ENCODE data around the gene KAT6B. TPM values are rescaled to one million over a fixed set of nuclear protein-coding genes. Genes with fewer than 3 reads are reported as not detected.

Gene KAT6B
- total and polyA plus RNA-seq, 2 of the 8 experiments (the other 6 are each of a cell fraction or from before 2014, with no cell fraction given): 7.3 to 30.8 TPM

DNA sequence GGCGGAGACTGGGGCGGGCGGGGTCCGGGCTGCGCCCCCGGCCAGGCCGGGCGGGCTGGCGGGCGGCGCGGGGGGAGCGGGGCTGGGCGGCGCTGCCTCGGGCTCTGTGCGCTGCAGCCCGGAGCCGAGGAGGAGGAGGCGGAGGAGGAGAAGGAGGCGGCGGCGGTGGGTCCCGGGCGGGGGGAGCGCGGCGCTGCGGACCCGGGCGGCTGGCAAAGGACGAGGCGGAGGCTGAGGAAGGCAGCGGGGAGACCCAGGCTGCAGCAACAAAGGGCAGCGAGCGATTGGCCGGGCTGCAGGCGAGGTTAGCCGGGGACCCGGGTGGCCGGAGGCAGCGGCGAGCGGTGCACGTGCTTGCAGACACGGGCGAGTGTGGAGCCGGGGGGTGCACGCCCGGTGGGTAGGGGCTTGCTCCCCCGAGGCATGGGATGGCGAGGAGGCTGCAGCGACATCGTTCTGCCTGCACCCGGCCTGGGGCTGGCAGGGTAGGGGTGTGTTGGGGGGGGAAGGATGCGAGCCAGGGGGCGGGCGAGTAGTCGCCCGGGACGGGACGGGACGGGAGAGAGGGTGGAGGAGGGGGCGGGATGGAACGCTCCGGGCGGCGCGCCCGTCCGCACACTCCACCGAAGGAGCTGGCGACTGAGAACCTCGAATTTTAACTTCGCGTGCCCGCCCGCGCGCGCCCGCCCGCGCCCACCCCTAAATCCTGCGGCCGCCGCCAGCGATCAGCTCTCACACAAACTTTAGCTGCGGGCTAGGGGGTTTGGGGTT, 844 bp upstream of the KAT6B start (continued):
- TF ChIP-seq, protein P1, sequence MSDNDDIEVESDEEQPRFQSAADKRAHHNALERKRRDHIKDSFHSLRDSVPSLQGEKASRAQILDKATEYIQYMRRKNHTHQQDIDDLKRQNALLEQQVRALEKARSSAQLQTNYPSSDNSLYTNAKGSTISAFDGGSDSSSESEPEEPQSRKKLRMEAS (IDR thresholded peaks at IDR 0.05): peak; percentile 92
- TF ChIP-seq ASH2L (IDR thresholded peaks at IDR 0.05; ENCODE audit: low read length): peak; percentile 43
- TF ChIP-seq SP1 (IDR thresholded peaks at IDR 0.05; ENCODE audit: low read depth, low read length): no peak
- no peak for TF ChIP-seq SAP30 (IDR thresholded peaks at IDR 0.05; ENCODE audit: insufficient read depth, insufficient replicate concordance, low read length)
- no peak for TF ChIP-seq NRF1 (IDR thresholded peaks at IDR 0.05; ENCODE audit: low read depth, low read length)
- TF ChIP-seq ZNF274 (IDR thresholded peaks at IDR 0.05; ENCODE audit: borderline replicate concordance, extremely low read depth, low read length): no peak
- TF ChIP-seq BCL11A (IDR thresholded peaks at IDR 0.05; ENCODE audit: low read depth in 2 of 2, low read length in 2 of 2): no peak

Data from H1 (cell line).